RWPE2 (cell line): ENCODE data around the gene C5orf58.

Experiments
- ATAC-seq: fragments of 200-7000 bp; cut with Tn5 transposase; 3 replicates; pipeline ENCODE4 v1.9.1; 2021; ENCODE audit warnings: low read depth
- DNase-seq: peaks from one replicate; pipeline ENCODE4 v3.0.0-alpha.2; 2020; ENCODE audit warnings: low spot score
- H3K27ac ChIP-seq: fragments of 450-650 bp; 2 replicates; pipeline ENCODE4 v1.5.1; 2017; ENCODE audit warnings: mild to moderate bottlenecking; ENCODE audit not compliant: poor library complexity, severe bottlenecking
- H3K27me3 ChIP-seq: fragments of 250-450 bp; sonication (Bioruptor Pico); 2 replicates; pipeline ENCODE4 v1.5.1; 2021; ENCODE audit warnings: mild to moderate bottlenecking, moderate library complexity; ENCODE audit not compliant: insufficient read depth, poor library complexity, severe bottlenecking
- H3K36me3 ChIP-seq: fragments of 250-450 bp; sonication (Bioruptor Pico); 2 replicates; pipeline ENCODE4 v1.5.1; 2020; ENCODE audit warnings: low read depth, mild to moderate bottlenecking, moderate library complexity
- H3K4me1 ChIP-seq: fragments of 250-450 bp; sonication (Bioruptor Pico); 2 replicates; pipeline ENCODE4 v1.5.1; 2021; ENCODE audit warnings: mild to moderate bottlenecking, moderate library complexity; ENCODE audit not compliant: insufficient read depth, poor library complexity, severe bottlenecking
- H3K4me3 ChIP-seq: fragments of 250-450 bp; sonication (Bioruptor Pico); 2 replicates; pipeline ENCODE4 v1.5.1; 2021; ENCODE audit warnings: mild to moderate bottlenecking, moderate library complexity; ENCODE audit not compliant: severe bottlenecking
- H3K9me3 ChIP-seq: fragments of 250-450 bp; sonication (Bioruptor Pico); 2 replicates; pipeline ENCODE4 v1.5.1; 2021; ENCODE audit warnings: mild to moderate bottlenecking, moderate library complexity; ENCODE audit not compliant: severe bottlenecking
- CTCF ChIP-seq: fragments of 450-650 bp; IDR thresholded peaks from one replicate; pipeline ENCODE4 v1.5.1; 2017; ENCODE audit warnings: mild to moderate bottlenecking, moderate library complexity; ENCODE audit not compliant: poor library complexity, severe bottlenecking

C5orf58 gene

GRCh38 chr5:170269579-170269978 lies 36.8 kb downstream of the C5orf58 start:
- H3K4me1 ChIP-seq, result no peaks in the 10 kb centered on the region
- no peak overlapping the region for H3K27ac ChIP-seq
- no peak for ATAC-seq
- H3K4me3 ChIP-seq, result no peak overlapping the region
- no peaks in the 10 kb centered on the region for H3K36me3 ChIP-seq
- TF ChIP-seq CTCF, result no peak
- H3K9me3 ChIP-seq, result no peaks in the 10 kb centered on the region
- peaks cover 21% of the 10 kb centered on the region for H3K27me3 ChIP-seq
- DNase-seq, result no peak

GRCh38 chr5:170270293-170271069 lies 37.7 kb downstream of the C5orf58 start:
- TF ChIP-seq CTCF, result no peak
- H3K36me3 ChIP-seq, result no peaks in the 10 kb centered on the region
- H3K27ac ChIP-seq, result no peak overlapping the region
- DNase-seq (no peak), ATAC-seq (no peak)
- H3K27me3 ChIP-seq, result peaks cover 19% of the 10 kb centered on the region
- no peaks in the 10 kb centered on the region for H3K4me1 ChIP-seq
- H3K4me3 ChIP-seq, result no peak overlapping the region
- no peaks in the 10 kb centered on the region for H3K9me3 ChIP-seq

GRCh38 chr5:170273968-170274710 lies 41.4 kb downstream of the C5orf58 start:
- DNase-seq (no peak), ATAC-seq (peak; percentile 40)

GRCh38 chr5:170275376-170275994 lies 42.7 kb downstream of the C5orf58 start:
- Histone ChIP-seq H3K4me3 (no peak overlapping the region), H3K4me1 (no peaks in the 10 kb centered on the region), H3K27ac (no peak overlapping the region), H3K36me3 (no peaks in the 10 kb centered on the region), H3K9me3 (no peaks in the 10 kb centered on the region), H3K27me3 (no peaks in the 10 kb centered on the region)
- TF ChIP-seq CTCF, result no peak
- ATAC-seq (no peak), DNase-seq (no peak)

More at GRCh38 chr5:170273968-170274710, 41.4 kb downstream of the C5orf58 start:
- Histone ChIP-seq H3K9me3 (no peaks in the 10 kb centered on the region), H3K27ac (no peak overlapping the region), H3K36me3 (no peaks in the 10 kb centered on the region), H3K4me1 (no peaks in the 10 kb centered on the region), H3K4me3 (no peak overlapping the region), H3K27me3 (no peaks in the 10 kb centered on the region)
- TF ChIP-seq CTCF, result peak; percentile 11
